HEK293 (cell line): ENCODE results near the gene MMP23B.

Experiments
- ATF2 ChIP-seq: fragments of 450-650 bp; formaldehyde crosslinking; IDR thresholded peaks from 2 replicates; pipeline ENCODE4 v1.5.1; 2016; ENCODE audit warnings: missing biosample characterization, missing genetic modification characterization, low read depth
- CTCF ChIP-seq: fragments of 450-650 bp; formaldehyde crosslinking; IDR thresholded peaks from 2 replicates; pipeline ENCODE4 v1.5.1; 2016; ENCODE audit warnings: missing biosample characterization, missing genetic modification characterization
- EGR2 ChIP-seq: fragments of 450-650 bp; formaldehyde crosslinking; IDR thresholded peaks from 2 replicates; pipeline ENCODE4 v1.5.1; 2016; ENCODE audit warnings: low read depth, missing biosample characterization, missing genetic modification characterization
- GLIS1 ChIP-seq: fragments of 450-650 bp; formaldehyde crosslinking; IDR thresholded peaks from 2 replicates; pipeline ENCODE4 v1.5.1; 2016; ENCODE audit warnings: missing biosample characterization, missing genetic modification characterization
- HOXA7 ChIP-seq: sonication (generic); formaldehyde crosslinking; IDR thresholded peaks from 2 replicates; pipeline ENCODE4 v1.8.1; 2022; ENCODE audit warnings: missing genetic modification reagents, borderline replicate concordance
- MEIS1 ChIP-seq: sonication (generic); formaldehyde crosslinking; IDR thresholded peaks from 2 replicates; pipeline ENCODE4 v1.8.1; 2022; ENCODE audit warnings: missing genetic modification reagents, mild to moderate bottlenecking, borderline replicate concordance
- PRDM6 ChIP-seq: fragments of 450-650 bp; formaldehyde crosslinking; IDR thresholded peaks from 2 replicates; pipeline ENCODE4 v1.5.1; 2017; ENCODE audit warnings: missing biosample characterization, missing genetic modification characterization
- RBAK ChIP-seq: fragments of 450-650 bp; formaldehyde crosslinking; IDR thresholded peaks from 2 replicates; pipeline ENCODE4 v1.5.1; 2016; ENCODE audit warnings: missing biosample characterization, missing genetic modification characterization
- SCRT2 ChIP-seq: fragments of 450-650 bp; formaldehyde crosslinking; IDR thresholded peaks from 2 replicates; pipeline ENCODE4 v1.5.1; 2016; ENCODE audit warnings: missing biosample characterization, missing genetic modification characterization
- SP7 ChIP-seq: fragments of 450-650 bp; formaldehyde crosslinking; IDR thresholded peaks from 2 replicates; pipeline ENCODE4 v1.5.1; 2016; ENCODE audit warnings: missing biosample characterization, missing genetic modification characterization
- ZBTB10 ChIP-seq: fragments of 450-650 bp; formaldehyde crosslinking; IDR thresholded peaks from 2 replicates; pipeline ENCODE4 v1.5.1; 2016; ENCODE audit warnings: missing biosample characterization, missing genetic modification characterization
- ZBTB21 ChIP-seq: fragments of 450-650 bp; formaldehyde crosslinking; IDR thresholded peaks from 2 replicates; pipeline ENCODE4 v1.5.1; 2017; ENCODE audit warnings: missing biosample characterization, missing genetic modification characterization
- ZBTB48 ChIP-seq: fragments of 450-650 bp; formaldehyde crosslinking; IDR thresholded peaks from 2 replicates; pipeline ENCODE4 v1.5.1; 2016; ENCODE audit warnings: missing biosample characterization, missing genetic modification characterization
- ZBTB49 ChIP-seq: fragments of 450-650 bp; formaldehyde crosslinking; IDR thresholded peaks from 2 replicates; pipeline ENCODE4 v1.5.1; 2016; ENCODE audit warnings: missing biosample characterization, missing genetic modification characterization, low read depth
- ZIC2 ChIP-seq: fragments of 450-650 bp; formaldehyde crosslinking; IDR thresholded peaks from 2 replicates; pipeline ENCODE4 v1.5.1; 2016; ENCODE audit warnings: missing biosample characterization, missing genetic modification characterization
- ZNF121 ChIP-seq: fragments of 450-650 bp; formaldehyde crosslinking; IDR thresholded peaks from 2 replicates; pipeline ENCODE4 v1.5.1; 2016; ENCODE audit warnings: missing biosample characterization, missing genetic modification characterization
- ZNF202 ChIP-seq: fragments of 450-650 bp; formaldehyde crosslinking; IDR thresholded peaks from 2 replicates; pipeline ENCODE4 v1.5.1; 2016; ENCODE audit warnings: missing biosample characterization, missing genetic modification characterization, borderline replicate concordance
- ZNF221 ChIP-seq: fragments of 450-650 bp; formaldehyde crosslinking; IDR thresholded peaks from 2 replicates; pipeline ENCODE4 v1.5.1; 2017; ENCODE audit warnings: missing biosample characterization, missing genetic modification characterization, borderline replicate concordance
- ZNF335 ChIP-seq: fragments of 450-650 bp; formaldehyde crosslinking; conservative IDR thresholded peaks from 2 replicates; pipeline ENCODE4 v1.5.1; 2016; ENCODE audit warnings: missing biosample characterization, missing genetic modification characterization
- ZNF398 ChIP-seq: fragments of 450-650 bp; formaldehyde crosslinking; IDR thresholded peaks from 2 replicates; pipeline ENCODE4 v1.5.1; 2017; ENCODE audit warnings: missing biosample characterization, missing genetic modification characterization
- ZNF514 ChIP-seq: fragments of 450-650 bp; formaldehyde crosslinking; IDR thresholded peaks from 2 replicates; pipeline ENCODE4 v1.5.1; 2016; ENCODE audit warnings: missing biosample characterization, missing genetic modification characterization
- ZNF549 ChIP-seq: fragments of 450-650 bp; IDR thresholded peaks from 2 replicates; pipeline ENCODE4 v1.5.1; 2018; ENCODE audit warnings: missing biosample characterization, missing genetic modification characterization, mild to moderate bottlenecking, inconsistent platforms, moderate library complexity
- ZNF561 ChIP-seq: fragments of 450-650 bp; IDR thresholded peaks from 2 replicates; pipeline ENCODE4 v1.5.1; 2018; ENCODE audit warnings: missing biosample characterization, missing genetic modification characterization, borderline replicate concordance
- ZNF600 ChIP-seq: fragments of 450-650 bp; formaldehyde crosslinking; IDR thresholded peaks from 2 replicates; pipeline ENCODE4 v1.5.1; 2016; ENCODE audit warnings: missing biosample characterization, missing genetic modification characterization
- ZNF610 ChIP-seq: fragments of 450-650 bp; formaldehyde crosslinking; IDR thresholded peaks from 2 replicates; pipeline ENCODE4 v1.5.1; 2016; ENCODE audit warnings: missing biosample characterization, missing genetic modification characterization, borderline replicate concordance
- ZNF707 ChIP-seq: fragments of 450-650 bp; formaldehyde crosslinking; IDR thresholded peaks from 2 replicates; pipeline ENCODE4 v1.5.1; 2016; ENCODE audit warnings: missing biosample characterization, missing genetic modification characterization
- ZNF830 ChIP-seq: fragments of 450-650 bp; IDR thresholded peaks from 2 replicates; pipeline ENCODE4 v1.5.0; 2018; ENCODE audit warnings: missing biosample characterization, missing genetic modification characterization, low read depth, mild to moderate bottlenecking, moderate library complexity

Gene MMP23B

GRCh38 chr1:1597275-1597930 lies 34.6 kb upstream of the MMP23B start (continued):
- TF ChIP-seq ZNF600 (tag by site-specific recombination) (peak; percentile 76), ZNF549 (no peak), ZBTB21 (tag by site-specific recombination) (no peak), SP7 (no peak), SCRT2 (tag by site-specific recombination) (no peak), GLIS1 (tag by site-specific recombination) (peak; percentile 52), EGR2 (no peak), ZNF221 (tag by site-specific recombination) (no peak), ATF2 (tag by site-specific recombination) (no peak), ZNF335 (tag by site-specific recombination) (0 out of 2 replicates have a peak, but pooled peaks have one; percentile 13), ZBTB49 (tag by site-specific recombination) (no peak), MEIS1 (CRISPR knock-in tag) (no peak), ZBTB10 (0 out of 2 replicates have a peak, but pooled peaks have one; percentile 7), ZNF202 (tag by site-specific recombination) (no peak), CTCF (tag by site-specific recombination) (peak; percentile 58), ZBTB48 (tag by site-specific recombination) (no peak), RBAK (no peak), ZNF561 (no peak), PRDM6 (tag by site-specific recombination) (no peak), ZNF398 (tag by site-specific recombination) (peak; percentile 61; the same call in 1 of the 2 replicates), ZNF830 (tag by site-specific recombination) (no peak), ZNF610 (tag by site-specific recombination) (no peak), ZNF121 (tag by site-specific recombination) (no peak), ZNF707 (tag by site-specific recombination) (no peak), ZIC2 (tag by site-specific recombination) (peak; percentile 74), HOXA7 (CRISPR knock-in tag) (no peak), ZNF514 (no peak)
